Glomerular visceral epithelial cell (primary cell): ENCODE data around the gene NR3C1.

Experiments
- DNase-seq: peaks from one replicate; pipeline ENCODE4 v3.0.0-alpha.2; 2016; ENCODE audit errors: extremely low spot score

Gene NR3C1

DNA sequence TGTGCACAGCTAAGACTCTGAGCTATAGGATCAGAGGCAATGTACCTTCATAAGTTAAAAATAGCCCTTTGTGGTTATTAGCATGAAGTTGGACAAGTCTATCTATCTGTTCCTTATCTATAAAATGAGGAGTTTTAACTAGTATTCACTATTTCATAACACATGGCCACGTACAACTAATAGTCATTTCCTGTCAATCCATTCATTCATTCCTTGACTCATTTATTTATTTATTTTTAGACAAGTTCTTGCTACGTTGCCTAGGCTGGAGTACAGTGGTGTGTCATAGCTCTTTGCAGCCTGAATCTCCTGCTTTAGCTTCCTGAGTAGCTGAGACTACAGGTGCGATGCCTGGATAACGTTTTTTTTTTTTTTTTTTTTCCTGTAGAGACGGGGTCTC, 92.1 kb downstream of the NR3C1 start:
- no peak for DNase-seq

DNA sequence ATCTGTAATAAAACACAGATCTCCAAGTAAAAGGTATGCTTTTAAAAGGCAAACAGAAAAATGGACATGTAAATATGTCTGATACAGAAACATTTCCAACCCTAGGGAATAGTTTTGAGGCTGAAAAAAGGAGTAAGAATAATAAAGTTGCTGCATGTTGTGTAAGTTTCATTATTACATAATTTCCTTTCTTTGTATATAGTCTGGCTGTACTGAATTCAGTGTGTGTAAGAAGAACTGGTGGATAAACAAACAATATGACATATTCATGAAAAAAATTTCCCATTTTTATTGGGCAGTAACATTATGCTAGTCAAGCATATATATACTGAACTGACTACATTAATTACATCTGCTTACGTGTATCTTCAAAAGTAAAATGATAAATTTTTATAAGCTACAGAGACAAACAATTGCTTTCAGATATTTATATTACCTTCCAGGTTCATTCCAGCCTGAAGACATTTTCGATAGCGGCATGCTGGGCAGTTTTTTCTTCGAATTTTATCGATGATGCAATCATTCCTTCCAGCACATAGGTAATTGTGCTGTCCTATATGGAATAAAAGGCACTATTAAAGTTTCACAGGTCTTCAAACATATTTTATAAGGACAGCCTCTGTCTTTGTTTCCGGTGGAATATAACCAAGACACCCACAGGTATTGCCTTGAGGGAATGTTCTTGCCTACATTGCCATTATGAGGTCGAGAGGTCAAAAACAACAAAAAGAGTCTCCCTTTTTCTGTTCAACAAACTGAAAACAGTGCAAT, 93.6 kb downstream of the NR3C1 start:
- no peak for DNase-seq

DNA sequence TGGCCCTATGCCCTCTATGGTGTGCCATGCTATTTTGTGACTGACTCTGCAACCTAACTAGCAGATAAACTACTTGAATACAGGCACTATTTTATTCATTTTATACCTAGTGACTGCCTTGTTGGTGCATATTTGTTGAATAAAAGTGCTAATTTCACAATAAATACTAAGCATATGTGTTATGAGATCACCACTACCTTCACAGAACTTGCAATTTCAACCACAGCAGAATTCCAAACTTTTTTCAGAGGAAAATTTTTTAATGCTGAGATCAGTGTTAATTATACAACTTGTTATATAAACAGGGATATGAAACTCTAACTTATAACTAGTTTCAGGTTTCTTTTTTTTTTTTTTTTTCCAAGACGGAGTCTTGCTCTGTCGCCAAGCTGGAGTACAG, 94.8 kb downstream of the NR3C1 start:
- peak; percentile 17 for DNase-seq

DNA sequence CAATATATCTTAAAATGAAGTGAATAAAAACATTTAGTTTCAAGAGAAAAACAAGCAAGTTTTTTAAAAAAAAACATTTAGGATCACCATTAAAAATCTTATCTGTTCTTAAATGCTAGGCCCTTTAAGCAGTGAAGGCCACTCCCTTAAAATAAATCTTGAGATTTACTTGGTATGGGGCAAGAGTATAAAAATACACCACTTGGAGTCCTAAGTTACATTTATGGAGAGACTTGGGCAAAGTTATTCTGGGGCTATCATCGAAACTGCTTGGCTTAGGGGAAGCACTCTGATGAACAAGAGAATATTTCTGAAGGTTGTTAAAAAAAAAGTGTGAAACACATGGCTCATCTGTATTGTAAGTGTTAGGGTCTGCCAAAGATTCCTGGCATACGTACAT, 97.4 kb downstream of the NR3C1 start:
- no peak for DNase-seq

DNA sequence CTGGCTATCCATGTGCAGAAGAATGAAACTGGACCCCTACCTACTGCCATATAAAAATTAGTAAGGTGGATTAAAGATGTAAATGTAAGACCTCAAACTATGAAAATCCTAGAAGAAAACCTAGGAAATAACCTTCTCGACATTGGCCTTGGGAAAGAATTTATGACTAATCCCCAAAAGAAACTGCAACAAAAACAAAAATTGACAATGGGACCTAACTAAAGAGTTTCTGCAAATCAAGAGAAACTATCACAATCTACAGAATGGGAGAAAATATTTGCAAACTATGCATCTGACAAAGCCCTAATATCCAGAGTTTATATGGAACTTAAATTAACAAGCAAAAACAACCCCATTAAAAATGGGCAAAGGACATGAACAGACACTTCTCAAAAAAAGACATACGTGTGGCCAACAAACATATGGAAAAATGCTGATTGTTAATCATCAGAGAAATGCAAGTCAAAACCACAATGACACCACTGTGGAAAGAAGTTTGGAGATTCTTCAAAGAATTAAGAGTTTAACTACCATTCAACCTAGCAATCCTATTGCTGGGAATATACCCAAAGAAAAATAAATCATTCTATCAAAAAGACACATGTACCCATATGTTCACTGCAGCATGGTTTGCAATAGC, 98.5 kb downstream of the NR3C1 start:
- no peak for DNase-seq

DNA sequence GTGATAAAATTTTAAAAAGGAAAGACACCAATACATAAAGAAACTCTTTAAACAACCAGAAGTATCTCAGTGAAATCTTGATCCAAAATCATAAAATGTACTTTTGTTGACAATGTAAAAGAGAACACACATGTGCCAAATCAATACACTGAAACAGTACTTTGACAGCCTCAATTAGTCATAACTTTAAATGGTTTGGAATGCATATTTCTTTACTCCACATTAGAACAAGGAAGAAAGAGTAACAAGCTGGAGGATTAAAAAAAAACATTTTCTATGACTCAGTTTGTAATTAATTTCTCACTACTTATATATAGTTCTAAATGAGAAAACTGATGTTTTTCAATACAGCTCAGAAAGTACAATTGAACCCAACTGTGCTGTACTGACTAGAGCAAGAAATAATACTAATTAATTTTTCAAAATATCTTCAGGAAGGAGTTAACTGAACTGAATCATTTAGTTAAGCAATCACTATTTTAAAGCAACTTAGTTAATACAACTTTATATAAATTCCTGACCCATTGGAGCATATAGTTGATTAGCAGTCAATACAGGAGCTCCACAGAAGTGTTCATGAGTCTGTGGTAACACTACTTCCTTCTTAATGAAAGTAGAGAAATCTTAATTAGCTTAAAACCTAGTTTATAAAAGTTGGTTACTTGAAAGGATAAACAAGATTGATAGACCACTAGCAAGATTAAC, 101.0 kb downstream of the NR3C1 start:
- no peak for DNase-seq

DNA sequence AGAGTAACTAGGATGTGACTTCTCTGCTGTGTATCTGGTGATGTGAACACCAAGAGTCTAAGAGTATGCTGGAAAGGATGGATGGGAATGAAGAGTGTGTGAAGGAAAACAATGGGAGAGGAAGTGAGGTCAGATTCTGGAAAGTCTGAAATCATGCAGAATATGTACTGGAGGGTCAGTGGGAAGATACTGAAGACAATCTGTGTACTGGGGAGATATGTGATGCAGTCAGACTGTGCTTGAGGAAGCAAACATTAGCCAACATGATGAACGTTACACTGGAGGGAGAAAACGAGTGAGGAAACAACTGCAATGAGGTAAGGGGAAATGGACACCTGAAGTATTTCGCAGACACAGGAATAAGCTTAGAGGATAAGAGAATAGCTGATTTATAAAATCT, 105.7 kb downstream of the NR3C1 start:
- no peak for DNase-seq

DNA sequence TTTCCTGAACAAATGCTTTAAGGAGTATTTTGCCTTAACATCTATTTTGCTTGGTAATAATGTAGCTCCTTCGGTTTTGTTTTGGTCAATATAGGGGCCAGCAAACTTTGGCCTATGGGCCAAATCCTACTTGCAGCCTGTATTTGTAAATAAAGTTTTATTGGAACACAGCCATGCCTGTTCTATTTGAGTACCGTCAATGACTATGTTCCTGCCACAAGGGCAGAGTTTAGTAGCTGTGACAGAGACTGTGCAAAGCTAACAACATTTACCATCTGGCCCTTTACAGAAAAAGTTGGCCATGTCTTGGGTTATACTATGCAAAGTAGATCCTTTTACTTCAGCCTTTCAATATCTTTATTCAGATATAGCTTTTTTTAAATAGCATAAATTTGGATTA, 113.4 kb downstream of the NR3C1 start:
- no peak for DNase-seq

DNA sequence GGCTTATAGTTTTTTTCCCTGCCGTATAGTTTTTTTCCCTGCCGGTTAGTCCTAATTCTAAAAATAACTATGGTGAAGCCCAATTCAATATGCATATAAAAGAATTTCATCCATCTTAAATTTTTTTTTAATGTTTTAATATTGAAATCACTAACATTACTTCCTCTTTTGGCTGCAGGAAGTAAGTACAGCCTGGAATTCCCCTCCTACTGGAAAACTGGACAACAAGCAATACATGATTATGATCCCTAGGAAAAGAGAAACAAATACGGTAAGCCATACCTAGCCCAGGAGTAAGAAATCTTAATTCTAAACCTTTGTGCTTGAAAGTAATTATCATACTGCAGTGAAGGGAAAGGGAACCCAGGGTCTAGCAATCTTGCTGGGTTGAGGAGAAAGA, 119.0 kb downstream of the NR3C1 start:
- DNase-seq, result no peak

DNA sequence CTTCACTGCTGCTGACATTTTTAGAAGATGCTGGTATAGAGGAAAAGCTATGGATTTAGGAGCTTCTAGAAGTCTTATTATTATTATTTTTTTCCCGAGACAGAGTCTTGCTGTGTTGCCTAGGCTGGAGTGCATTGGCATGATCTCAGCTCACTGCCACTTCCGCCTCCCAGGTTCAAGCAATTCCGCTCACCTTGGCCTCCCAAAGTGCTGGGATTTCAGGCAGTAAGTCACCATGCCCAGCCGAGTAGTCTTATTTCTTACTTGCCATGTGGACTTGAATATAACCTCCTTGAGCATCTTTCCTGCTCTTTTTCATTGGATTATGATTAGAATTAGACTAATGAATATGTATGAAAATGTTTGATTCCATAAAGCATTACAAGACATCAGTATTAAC, 119.5 kb downstream of the NR3C1 start:
- no peak for DNase-seq

DNA sequence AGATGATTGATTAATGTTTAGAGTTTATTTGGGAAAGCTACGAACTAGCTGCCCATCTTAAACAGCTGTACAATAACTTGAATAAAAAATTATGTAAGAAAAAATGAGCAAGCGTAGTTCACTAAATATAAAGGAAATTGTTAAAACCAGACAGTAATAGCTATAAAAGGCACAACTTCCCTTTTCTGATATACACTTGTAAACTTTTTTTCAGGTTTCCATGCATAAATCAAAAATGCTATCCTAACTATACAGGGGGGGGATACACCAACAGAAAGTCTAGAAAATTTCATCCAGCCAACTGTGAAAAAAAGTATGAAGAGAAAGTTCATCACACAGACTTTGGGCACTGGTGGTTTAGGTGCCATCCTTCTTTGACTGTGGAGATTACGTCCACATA, 122.3 kb downstream of the NR3C1 start:
- DNase-seq, result no peak

DNA sequence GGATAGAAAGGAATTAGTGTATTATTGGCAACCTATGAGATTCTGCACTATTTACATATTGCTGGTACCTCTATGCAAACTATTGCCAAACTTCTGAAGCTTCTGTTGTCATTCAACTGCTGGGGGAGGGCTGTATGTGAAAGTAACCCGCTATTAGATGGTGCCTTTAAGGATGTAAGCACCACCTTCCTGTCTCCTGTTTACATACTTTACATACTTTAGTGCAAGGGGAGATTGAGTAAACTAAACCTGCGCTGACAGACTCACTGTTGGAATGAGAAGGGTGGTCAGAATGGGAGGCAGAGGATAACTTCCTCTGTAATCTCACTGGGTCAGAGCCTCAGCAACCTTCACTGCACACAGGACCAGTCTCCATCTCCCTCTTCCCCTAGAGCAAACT, 123.8 kb downstream of the NR3C1 start:
- no peak for DNase-seq

DNA sequence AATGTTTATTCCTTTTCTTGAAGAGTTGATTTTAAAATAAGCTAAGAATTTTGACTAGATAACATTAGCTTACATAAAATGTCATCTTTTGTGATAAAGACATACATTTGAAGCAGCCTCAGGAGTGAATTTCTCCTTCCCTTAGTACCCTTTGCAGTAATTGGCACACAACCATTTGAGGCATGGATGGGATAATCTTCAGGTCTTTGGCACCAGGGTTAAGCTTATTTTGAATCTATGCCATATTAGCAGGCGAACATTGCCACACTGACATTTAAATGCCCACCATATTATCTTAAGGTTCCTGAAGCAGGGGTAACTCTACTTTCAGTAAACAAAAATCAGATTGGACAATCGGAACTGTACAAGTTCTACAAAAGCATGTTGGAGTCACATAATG, 126.0 kb downstream of the NR3C1 start:
- DNase-seq, result no peak

DNA sequence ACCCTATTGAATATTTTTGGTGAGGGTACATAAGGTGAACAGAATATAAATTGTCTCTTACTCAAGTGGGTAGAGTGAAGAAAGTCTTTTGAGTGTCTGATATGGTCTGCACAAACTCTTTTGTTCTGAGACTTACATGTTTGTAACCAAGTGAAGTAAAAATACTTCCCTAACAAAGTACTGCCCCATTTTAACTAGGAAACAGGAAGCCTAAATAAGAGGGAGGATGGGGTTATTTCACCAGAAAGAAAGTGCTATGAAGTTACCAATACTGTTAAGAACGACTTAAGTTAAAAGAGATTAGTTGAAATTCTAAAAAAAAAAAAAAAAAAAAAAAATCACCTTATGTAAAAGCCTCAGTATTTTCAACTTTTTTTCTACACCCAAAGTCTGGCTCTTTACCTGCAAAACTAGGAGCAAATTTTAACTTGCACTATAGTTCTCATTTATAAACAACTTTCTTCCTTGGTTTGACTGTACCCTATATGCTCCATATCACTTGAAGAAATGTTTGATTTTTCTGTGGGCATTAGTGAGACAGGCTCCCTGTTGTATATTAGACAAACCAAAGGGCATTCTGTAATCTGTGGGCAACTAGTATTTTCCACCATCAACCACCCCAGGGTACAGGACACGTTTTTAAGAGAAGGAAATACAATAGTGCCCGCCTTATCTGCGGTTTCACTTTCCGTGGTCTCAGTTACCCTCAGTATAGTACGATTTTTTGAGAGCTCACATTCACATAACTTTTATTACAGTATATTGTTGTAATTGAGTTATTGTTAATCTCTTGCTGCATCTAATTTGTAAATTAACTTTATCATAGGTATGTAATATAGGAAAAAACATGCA, 127.7 kb downstream of the NR3C1 start:
- DNase-seq, result no peak

DNA sequence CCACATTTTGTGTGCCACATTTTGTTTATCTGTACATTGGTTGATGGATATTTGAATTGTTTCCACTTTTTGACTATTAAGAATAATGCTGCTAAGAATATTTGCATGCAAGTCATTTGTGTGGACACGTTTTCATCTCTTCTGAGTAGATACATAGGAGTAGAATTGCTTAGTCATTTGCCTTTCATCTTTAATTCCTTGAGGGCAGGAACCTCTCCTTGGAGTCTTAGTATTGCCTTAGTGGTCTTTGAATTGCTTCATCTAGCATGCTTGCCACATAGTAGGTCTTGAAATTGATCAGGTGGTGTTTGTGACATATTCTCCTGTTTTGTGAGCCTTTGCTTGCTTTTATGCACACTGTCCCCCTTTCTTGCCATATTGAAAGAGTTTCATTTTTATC, 128.5 kb downstream of the NR3C1 start:
- DNase-seq, result no peak

DNA sequence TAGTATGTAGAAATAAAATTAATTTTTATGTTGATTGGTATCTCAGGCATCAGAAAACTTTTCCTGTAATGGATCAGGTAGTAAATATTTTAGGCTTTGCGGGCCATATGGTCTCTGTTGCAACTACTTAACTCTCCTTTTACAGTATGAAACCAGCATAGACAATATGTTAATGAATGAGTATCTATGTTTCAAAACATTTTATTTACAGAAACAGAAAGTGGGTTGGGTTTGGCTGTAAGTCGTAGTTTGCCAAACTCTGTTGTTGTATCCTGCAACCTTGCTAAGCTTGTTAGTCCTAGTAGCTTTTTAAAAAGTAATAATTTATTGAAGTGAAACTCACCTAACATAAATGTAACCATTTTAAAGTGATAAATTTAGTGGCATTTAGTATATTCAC, 132.1 kb downstream of the NR3C1 start:
- no peak for DNase-seq

DNA sequence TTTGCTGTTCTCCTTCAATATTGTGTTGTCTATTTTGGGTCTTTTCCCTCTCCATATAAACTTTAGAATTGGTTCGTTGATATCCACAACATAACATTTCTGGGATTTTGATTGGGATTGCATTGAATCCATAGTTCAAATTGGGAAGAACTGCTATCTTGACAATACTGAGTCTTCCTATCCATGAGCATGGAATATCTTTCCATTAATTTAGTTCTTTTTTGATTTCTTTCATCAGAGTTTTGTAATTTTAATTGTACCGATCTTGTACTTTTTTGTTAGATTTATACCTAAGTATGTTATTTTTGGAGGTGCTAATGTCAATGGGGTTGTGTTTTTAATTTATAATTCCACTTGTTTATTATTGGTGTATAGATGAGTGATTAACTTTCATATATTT, 135.1 kb downstream of the NR3C1 start:
- no peak for DNase-seq

DNA sequence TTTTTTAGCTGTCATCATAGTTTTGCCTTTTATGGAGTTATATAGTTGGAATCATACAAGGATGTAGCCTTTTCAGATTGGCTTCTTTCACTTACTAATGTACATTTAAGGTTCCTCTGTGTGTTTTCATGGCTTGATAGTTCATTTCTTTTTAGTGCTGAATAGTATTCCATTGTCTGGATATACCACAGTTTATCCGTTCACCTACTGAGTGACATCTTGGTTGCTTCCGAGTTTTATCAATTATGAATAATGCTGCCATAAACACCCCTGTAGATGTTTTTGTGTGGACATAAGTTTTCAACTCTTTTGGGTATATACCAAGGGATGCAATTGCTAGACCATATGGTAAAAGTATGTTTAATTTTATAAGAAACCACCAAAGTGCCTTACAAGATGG, 136.3 kb downstream of the NR3C1 start:
- DNase-seq, result no peak

DNA sequence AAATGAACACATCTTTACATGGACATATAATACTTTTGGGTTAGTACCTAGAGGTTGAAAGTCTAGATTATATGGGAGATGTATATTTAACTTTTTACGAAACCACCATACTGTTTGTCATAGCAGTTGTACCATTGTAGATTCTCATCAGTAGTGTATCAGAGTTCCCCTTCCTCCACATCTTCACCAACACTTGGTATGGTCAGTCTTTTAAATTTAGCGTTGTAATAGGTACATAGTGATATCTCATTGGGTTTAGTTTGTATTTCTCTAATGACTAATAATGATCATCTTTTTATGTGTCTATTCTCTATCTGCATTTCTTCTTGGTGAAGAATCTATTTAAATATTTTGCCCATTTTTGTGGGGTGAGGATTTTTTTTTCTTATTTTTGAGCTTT, 137.5 kb downstream of the NR3C1 start:
- no peak for DNase-seq

DNA sequence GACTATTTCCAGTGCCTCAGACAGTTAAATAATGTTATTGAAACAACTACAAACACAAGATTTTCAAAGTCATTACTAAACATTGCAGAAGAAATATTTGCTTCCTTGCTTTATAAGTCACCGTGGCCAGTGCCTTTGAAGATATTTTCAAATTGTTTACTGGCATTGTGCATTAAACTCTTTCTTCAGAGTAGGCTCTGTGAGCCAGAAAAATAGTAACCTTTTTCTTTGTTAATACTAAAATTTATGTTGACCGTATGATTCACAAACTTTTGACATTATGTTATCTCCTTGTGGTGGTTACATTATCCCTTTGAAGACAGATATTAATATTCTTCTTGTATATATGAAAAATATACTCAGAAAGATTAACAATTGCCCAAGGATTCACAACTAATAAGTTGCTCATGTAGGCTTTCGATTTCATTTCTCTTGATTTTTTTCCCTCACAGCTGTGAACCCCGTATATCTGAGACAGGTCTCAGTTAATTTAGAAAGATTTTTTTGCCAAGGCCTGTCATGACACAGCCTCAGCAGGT, 140.1 kb downstream of the NR3C1 start:
- DNase-seq, result no peak

DNA sequence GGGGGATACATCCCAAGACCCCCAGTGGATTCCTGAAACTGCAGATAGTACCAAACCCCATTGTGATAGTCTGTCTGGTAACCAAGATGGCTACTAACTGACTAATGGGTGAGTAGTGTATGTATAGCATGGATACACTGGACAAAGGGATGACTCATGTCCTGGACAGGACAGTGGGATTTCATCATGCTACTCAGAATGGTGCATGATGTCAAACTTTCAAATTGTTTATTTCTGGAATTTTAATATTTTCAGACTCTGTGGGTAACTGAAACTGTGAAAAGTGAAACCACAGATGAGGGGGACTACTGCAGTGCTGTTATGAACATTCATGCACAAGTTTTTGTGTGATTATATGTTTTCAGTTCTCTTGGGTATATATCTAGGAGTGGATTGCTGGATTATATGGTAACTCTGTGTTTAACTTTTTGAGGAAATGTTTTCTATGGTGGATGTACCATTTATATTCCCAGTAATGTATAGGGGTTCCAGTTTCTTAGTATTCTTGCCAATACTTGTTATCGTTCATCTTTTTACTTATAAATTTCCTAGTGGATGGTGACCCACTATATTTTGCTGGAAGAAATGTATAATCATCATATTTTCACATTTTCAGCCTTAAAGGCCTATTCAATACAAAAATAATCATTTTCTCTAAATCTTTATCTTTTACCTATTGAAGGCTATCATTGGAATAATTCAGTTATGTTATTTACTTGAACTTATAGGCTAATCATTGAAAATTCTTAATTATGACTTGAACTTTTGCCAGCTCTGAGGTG, 140.9 kb downstream of the NR3C1 start:
- peak; percentile 74 for DNase-seq
